ENCODE data around the gene F8A2. TPM values are rescaled to one million over a fixed set of nuclear protein-coding genes. Genes with fewer than 3 reads are reported as not detected.
"Not testable (repeated sequence)": the region's sequence is repeated elsewhere in the genome, so short reads cannot be mapped to it uniquely, and the experiment has no call there.

F8A2 gene
- polyA plus RNA-seq (2013, experiment 1 of 2; ENCODE audit: insufficient read length): not detected
- polyA plus RNA-seq (2013, experiment 2 of 2; ENCODE audit: insufficient read length): not detected

GRCh38 chrX:155381843-155382528, at the start of gene F8A2:
F8A2 (plus strand) TSS chrX:155382095; CDS start chrX:155382115, 20 bp downstream.
- DNase-seq: not testable (repeated sequence)

GRCh38 chrX:155333544-155334100, 48.3 kb upstream of the F8A2 start:
- no peak for DNase-seq

GRCh38 chrX:155334486-155335336, 47.2 kb upstream of the F8A2 start, which contains the start of gene CLIC2:
CLIC2 (minus strand) TSS chrX:155334614; CDS start chrX:155334427, 187 bp downstream.
- peak; percentile 56 for DNase-seq

- not testable (repeated sequence) for DNase-seq
These were observed 46.6 kb upstream of the F8A2 start for GRCh38 chrX:155335337-155335712.

- DNase-seq: not testable (repeated sequence)
These were observed 36.2 kb upstream of the F8A2 start for GRCh38 chrX:155345689-155346088.

GRCh38 chrX:155349448-155349847, 32.4 kb upstream of the F8A2 start:
- not testable (repeated sequence) for DNase-seq

- not testable (repeated sequence) for DNase-seq
These were observed 18.2 kb upstream of the F8A2 start for GRCh38 chrX:155363712-155364111.

GRCh38 chrX:155373777-155374458, 8.0 kb upstream of the F8A2 start:
- DNase-seq: not testable (repeated sequence)

- DNase-seq: not testable (repeated sequence)
These were observed 2.1 kb upstream of the F8A2 start for GRCh38 chrX:155379802-155380201.

GRCh38 chrX:155382529-155382967, 653 bp downstream of the F8A2 start:
- DNase-seq: not testable (repeated sequence)

GRCh38 chrX:155389634-155390033, 7.7 kb downstream of the F8A2 start:
- DNase-seq: no peak

- not testable (repeated sequence) for DNase-seq
These were observed 12.9 kb downstream of the F8A2 start for GRCh38 chrX:155394747-155395276.

- no peak for DNase-seq
These were observed 24.5 kb downstream of the F8A2 start for GRCh38 chrX:155406429-155406828.

- DNase-seq: no peak
These were observed 35.9 kb downstream of the F8A2 start for GRCh38 chrX:155417769-155418168.
